D721Med (cell line): ENCODE measurements around the gene FRMD1.

Experiments
- DNase-seq: peaks from one replicate; pipeline ENCODE4 v3.0.0; 2011; ENCODE audit warnings: low spot score; ENCODE audit not compliant: insufficient read length
- FAIRE-seq: peaks from 2 replicates; lab custom pipeline; 2011; peaks lifted over from hg19 to GRCh38; lab: Jason Lieb, UNC
- TF ChIP-seq, protein P1 (sequence below): IDR thresholded peaks from 2 replicates; pipeline ENCODE4 v1.5.1; 2012; ENCODE audit warnings: mild to moderate bottlenecking, control low read depth; ENCODE audit not compliant: insufficient read depth; ENCODE audit errors: missing control alignments

The FRMD1 gene

GRCh38 chr6:168029459-168030217 lies 49.4 kb downstream of the FRMD1 start:
- DNase-seq (no peak), FAIRE-seq (no peak)
- TF ChIP-seq, protein P1, sequence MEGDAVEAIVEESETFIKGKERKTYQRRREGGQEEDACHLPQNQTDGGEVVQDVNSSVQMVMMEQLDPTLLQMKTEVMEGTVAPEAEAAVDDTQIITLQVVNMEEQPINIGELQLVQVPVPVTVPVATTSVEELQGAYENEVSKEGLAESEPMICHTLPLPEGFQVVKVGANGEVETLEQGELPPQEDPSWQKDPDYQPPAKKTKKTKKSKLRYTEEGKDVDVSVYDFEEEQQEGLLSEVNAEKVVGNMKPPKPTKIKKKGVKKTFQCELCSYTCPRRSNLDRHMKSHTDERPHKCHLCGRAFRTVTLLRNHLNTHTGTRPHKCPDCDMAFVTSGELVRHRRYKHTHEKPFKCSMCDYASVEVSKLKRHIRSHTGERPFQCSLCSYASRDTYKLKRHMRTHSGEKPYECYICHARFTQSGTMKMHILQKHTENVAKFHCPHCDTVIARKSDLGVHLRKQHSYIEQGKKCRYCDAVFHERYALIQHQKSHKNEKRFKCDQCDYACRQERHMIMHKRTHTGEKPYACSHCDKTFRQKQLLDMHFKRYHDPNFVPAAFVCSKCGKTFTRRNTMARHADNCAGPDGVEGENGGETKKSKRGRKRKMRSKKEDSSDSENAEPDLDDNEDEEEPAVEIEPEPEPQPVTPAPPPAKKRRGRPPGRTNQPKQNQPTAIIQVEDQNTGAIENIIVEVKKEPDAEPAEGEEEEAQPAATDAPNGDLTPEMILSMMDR = no peak

DNA sequence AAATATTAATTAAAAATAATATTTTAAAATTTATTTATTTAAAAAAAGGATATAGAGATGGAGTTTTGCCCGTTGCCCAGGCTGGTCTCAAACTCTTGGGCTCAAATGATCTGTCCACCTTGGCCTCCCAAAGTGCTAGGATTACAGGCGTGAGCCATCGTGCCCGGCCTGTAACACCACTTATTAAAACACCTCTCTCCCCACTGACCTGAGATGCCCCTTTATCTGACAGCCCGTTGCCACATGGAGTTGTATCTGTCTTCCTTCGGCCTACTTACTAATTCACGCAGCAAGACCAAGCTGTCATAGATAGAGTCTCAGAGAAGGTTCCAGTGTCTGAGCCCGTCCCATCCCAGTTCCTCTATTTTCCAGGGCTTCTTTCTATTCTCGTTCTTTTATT lies 50.8 kb downstream of the FRMD1 start:
- DNase-seq (no peak), FAIRE-seq (no peak)
- TF ChIP-seq, protein P1 = no peak

DNA sequence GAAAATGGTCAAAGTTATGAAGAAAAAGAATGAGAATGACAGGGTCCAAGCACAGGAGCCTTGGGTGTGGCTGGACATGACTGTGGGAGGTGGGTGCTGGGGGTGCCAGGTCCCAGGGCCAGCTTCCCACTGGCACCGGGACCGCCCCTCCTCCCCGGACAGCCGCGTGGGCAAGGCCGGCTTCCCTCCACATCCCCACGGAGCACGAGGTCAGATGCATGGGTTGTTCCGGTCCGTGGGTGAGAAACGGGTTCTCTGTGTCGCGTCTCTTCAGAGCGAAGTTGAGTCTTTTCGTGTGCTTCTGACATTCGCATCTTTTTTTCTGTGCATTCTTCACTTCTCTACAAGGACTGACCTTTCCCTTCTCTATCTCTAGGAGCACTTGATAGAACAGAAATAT lies 51.5 kb downstream of the FRMD1 start:
- TF ChIP-seq, protein P1 = no peak
- no peak for DNase-seq
- FAIRE-seq = no peak

DNA sequence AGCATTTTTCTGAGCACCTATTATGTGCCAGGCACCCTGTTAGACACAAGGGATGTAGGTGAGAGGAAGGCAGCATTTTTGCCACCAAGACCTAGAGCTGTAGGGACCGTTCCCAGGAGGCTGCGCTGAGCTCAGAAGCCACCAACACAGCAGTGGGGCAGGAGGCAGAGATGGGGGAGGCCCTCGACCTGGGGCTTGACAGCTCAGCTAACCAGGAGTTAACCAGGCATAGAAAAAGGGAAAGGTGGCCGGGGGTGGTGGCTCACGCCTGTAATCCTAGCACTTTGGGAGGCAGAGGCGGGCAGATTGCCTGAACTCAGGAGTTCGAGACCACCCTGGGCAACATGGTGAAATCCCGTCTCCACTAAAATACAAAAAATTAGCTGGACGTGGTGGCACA lies 52.1 kb downstream of the FRMD1 start:
- FAIRE-seq (no peak), DNase-seq (no peak)
- TF ChIP-seq, protein P1 = no peak

- no peak for FAIRE-seq
- no peak for DNase-seq
Observed at GRCh38 chr6:168025831-168026710, 52.9 kb downstream of the FRMD1 start.

GRCh38 chr6:168024951-168025510 lies 54.0 kb downstream of the FRMD1 start:
- DNase-seq = no peak
- FAIRE-seq = no peak
- TF ChIP-seq, protein P1 = no peak

More at GRCh38 chr6:168025831-168026710, 52.9 kb downstream of the FRMD1 start:
- TF ChIP-seq, protein P1 = no peak
